Esophagus muscularis mucosa (tissue), 4 donors: Measurements from ENCODE around the gene ANKDD1A. TPM values are rescaled to one million over a fixed set of nuclear protein-coding genes. Genes with fewer than 3 reads are reported as not detected.

Source experiments
- DNase-seq: peaks from one replicate; pipeline ENCODE4 v3.0.0-alpha.2; 2017; ENCODE audit errors: extremely low spot score
- H3K27ac ChIP-seq, 4 donors: fragments of 200-600 bp; sonication (generic); replicated peaks in 1 of 4; 1 replicate in 3 of 4; 2 replicates in 1 of 4; pipeline ENCODE4 v1.5.1; 2016 to 2019; ENCODE audit warnings: mild to moderate bottlenecking in 1 of 4
- H3K27me3 ChIP-seq, 4 donors: fragments of 200-600 bp; sonication (generic); one replicate each; pipeline versions ENCODE4 v1.5.1 to v1.6.0; 2016 to 2019
- H3K36me3 ChIP-seq, 4 donors: fragments of 200-600 bp; sonication (generic); one replicate each; pipeline ENCODE4 v1.5.1; 2016 to 2019
- H3K4me1 ChIP-seq, 4 donors: fragments of 200-600 bp; sonication (generic); one replicate each; pipeline ENCODE4 v1.5.1; 2016 to 2019
- H3K4me3 ChIP-seq, 4 donors: fragments of 200-600 bp; sonication (generic); 1 replicate in 2 of 4; 2 replicates in 2 of 4; pipeline ENCODE4 v1.5.1; 2016 to 2019; ENCODE audit warnings: mild to moderate bottlenecking in 4 of 4, moderate library complexity in 1 of 4
- H3K9me3 ChIP-seq, 4 donors: fragments of 200-600 bp; sonication (generic); 1 replicate in 3 of 4; 2 replicates in 1 of 4; pipeline ENCODE4 v1.5.1; 2016 to 2019
- EP300 ChIP-seq: sonication (generic); formaldehyde crosslinking; IDR thresholded peaks from one replicate; pipeline ENCODE4 v1.6.1; 2017; ENCODE audit warnings: antibody characterized with exemption
- POLR2A ChIP-seq: fragments of 450-650 bp; IDR thresholded peaks from one replicate; pipeline ENCODE4 v1.6.1; 2017; ENCODE audit warnings: antibody characterized with exemption, moderate library complexity, mild to moderate bottlenecking, low read depth
- POLR2AphosphoS5 ChIP-seq, 2 donors: sonication (generic); formaldehyde crosslinking; IDR thresholded peaks; one replicate each; pipeline ENCODE4 v1.6.1; 2017; ENCODE audit warnings: antibody characterized with exemption in 2 of 2
- WGBS: methylation state at CpG from one replicate; pipeline ENCODE4 v1.1.5; 2018; 5-methylcytosine and 5-hydroxymethylcytosine counted together
- intact Hi-C: fragments of 100-400 bp; cut with DNase I; formaldehyde crosslinking; loops from one replicate; pipeline ENCODE4 v1.15.1; 2023
- total RNA-seq, 4 donors: library from RNA; depleted of rRNA; stranded (reverse); fragments of >200 nt; gene quantifications; one replicate each; pipeline versions ENCODE4 v1.1.0 to v1.2.1, GENCODE V29; 2016
- TF ChIP-seq, protein P1 (sequence below), 3 experiments: fragments of 200-600 bp in 2 of 3; fragments of 450-650 bp in 1 of 3; sonication (generic) in 2 of 3; IDR thresholded peaks; one replicate each; pipeline ENCODE4 v1.5.1; 2017 to 2019; ENCODE audit warnings: antibody characterized with exemption in 3 of 3, mild to moderate bottlenecking in 2 of 3, moderate library complexity in 1 of 3

Gene ANKDD1A
- total RNA-seq, 4 donors from 2014 or later, result 10.0 to 14.7 (median 11.0) TPM

- Histone ChIP-seq H3K27ac (peak overlapping the region; percentile 39 to 70 (median 59)), H3K4me1 (peaks cover 23 to 57% (median 53%) of the 10 kb centered on the region in 4 donors), H3K27me3 (no peaks in the 10 kb centered on the region), H3K36me3 (peaks cover under 1 to 14% (median 11%) of the 10 kb centered on the region in 4 donors), H3K9me3 (no peaks in the 10 kb centered on the region), H3K4me3 (no peak overlapping the region)
- no peak for DNase-seq
- 60% methylated on average over 4 of the region's 9 CpGs for WGBS
- intact Hi-C loops, result loop anchor here (5.0 to 10.0 kb wide), 2 partner anchors 42 to 161 kb away; partner anchors contain the start of genes MTFMT and PIF1
- no peak for TF ChIP-seq EP300
- no peak for TF ChIP-seq POLR2AphosphoS5 (IDR thresholded peaks at IDR 0.05)
- TF ChIP-seq, protein P1, sequence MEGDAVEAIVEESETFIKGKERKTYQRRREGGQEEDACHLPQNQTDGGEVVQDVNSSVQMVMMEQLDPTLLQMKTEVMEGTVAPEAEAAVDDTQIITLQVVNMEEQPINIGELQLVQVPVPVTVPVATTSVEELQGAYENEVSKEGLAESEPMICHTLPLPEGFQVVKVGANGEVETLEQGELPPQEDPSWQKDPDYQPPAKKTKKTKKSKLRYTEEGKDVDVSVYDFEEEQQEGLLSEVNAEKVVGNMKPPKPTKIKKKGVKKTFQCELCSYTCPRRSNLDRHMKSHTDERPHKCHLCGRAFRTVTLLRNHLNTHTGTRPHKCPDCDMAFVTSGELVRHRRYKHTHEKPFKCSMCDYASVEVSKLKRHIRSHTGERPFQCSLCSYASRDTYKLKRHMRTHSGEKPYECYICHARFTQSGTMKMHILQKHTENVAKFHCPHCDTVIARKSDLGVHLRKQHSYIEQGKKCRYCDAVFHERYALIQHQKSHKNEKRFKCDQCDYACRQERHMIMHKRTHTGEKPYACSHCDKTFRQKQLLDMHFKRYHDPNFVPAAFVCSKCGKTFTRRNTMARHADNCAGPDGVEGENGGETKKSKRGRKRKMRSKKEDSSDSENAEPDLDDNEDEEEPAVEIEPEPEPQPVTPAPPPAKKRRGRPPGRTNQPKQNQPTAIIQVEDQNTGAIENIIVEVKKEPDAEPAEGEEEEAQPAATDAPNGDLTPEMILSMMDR (IDR thresholded peaks at IDR 0.05), result no peak
- no peak for TF ChIP-seq POLR2A
Observed at GRCh38 chr15:64985366-64986033, 73.8 kb downstream of the ANKDD1A start.

- DNase-seq, result no peak
- Histone ChIP-seq H3K36me3 (peaks cover 0 to 9% (median 7%) of the 10 kb centered on the region in 4 donors), H3K27ac (peak overlapping the region in 1 of 4 donors; percentile 11), H3K4me1 (peaks cover 19 to 63% (median 48%) of the 10 kb centered on the region in 4 donors), H3K4me3 (no peak overlapping the region), H3K9me3 (no peaks in the 10 kb centered on the region), H3K27me3 (no peaks in the 10 kb centered on the region)
- intact Hi-C loops, result loop anchor here (5.0 to 10.0 kb wide), 2 partner anchors 40 to 162 kb away; partner anchors contain the start of genes MTFMT and PIF1
- 45% methylated on average over 3 of the region's 3 CpGs for WGBS
- TF ChIP-seq EP300, result no peak
- TF ChIP-seq, protein P1 (IDR thresholded peaks at IDR 0.05), result no peak
- TF ChIP-seq POLR2AphosphoS5 (IDR thresholded peaks at IDR 0.05), result no peak
- TF ChIP-seq POLR2A, result no peak
Observed at GRCh38 chr15:64987136-64987535, 75.4 kb downstream of the ANKDD1A start.

DNA sequence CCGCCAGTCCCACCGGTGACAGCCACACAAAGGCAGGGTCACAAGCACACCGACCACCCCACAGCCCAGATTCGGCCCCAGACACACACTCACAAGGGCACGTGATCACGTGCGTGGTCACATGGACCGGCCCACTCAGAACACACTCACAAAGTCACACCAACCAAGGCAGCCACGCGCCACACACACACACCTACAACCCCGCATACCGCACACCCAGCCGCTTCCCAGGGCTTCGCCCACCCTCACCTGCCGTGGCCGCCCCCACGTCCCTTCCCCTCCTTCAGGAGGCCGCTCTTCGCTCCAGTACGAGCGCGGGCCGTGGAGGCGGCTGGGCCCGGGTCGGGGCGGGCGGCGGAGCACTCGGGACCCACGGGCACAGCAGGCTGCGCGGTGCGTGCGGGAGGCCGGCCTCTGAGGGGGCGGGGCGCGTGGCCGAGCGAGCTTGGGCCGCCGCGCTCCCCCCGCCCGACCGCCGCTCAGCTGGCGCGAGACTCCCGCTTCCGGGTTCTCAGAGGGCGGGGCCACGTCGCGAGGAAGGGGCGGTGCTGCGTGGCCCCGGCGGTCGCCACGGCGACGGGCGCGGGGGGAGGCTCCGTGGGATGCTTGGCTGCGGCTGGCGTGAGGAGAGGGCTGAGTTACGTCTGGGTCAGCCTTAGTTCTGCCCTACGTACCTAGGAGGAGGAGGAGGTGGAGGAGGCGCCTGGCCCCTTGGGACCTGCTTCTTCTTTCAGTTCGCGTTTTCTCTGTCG is 77.9 kb downstream of the ANKDD1A start, which contains the start of gene SPG21:
Gene SPG21 (minus strand): TSS at position 499 of the 752 bp plus-strand sequence. CDS start 6,345 bp downstream, outside the sequence.
- no peaks in the 10 kb centered on the region for H3K36me3 ChIP-seq
- H3K27me3 ChIP-seq, result no peaks in the 10 kb centered on the region
- intact Hi-C loops, result loop anchor here (5.0 to 10.0 kb wide), 2 partner anchors 38 to 165 kb away; partner anchors contain the start of genes MTFMT and PIF1
- peak within 1 kb of the TSS; percentile 91 to 96 (median 96) for H3K27ac ChIP-seq
- H3K4me1 ChIP-seq, result peaks cover 19 to 51% (median 43%) of the 10 kb centered on the region in 4 donors
- WGBS, result 0% methylated on average over 16 of the region's 75 CpGs
- peak within 1 kb of the TSS; percentile 79 to 96 (median 92) for H3K4me3 ChIP-seq
- no peaks in the 10 kb centered on the region for H3K9me3 ChIP-seq
- TF ChIP-seq EP300 (no peak), POLR2AphosphoS5 (IDR thresholded peaks at IDR 0.05) (peak; percentile 89 to 93), POLR2A (peak; percentile 6)
- TF ChIP-seq, protein P1 (IDR thresholded peaks at IDR 0.05), result peak in 1 of 3 experiments; percentile 11
- peak; percentile 96 for DNase-seq

GRCh38 chr15:64990168-64990470 is 78.4 kb downstream of the ANKDD1A start:
- H3K9me3 ChIP-seq, result no peaks in the 10 kb centered on the region
- no peak for DNase-seq
- peak overlapping the region; percentile 91 to 96 (median 96) for H3K27ac ChIP-seq
- intact Hi-C loops, result no loop called here
- H3K4me3 ChIP-seq, result peak overlapping the region; percentile 79 to 96 (median 92)
- H3K4me1 ChIP-seq, result peaks cover 19 to 46% (median 38%) of the 10 kb centered on the region in 4 donors
- TF ChIP-seq POLR2A, result no peak
- no peak for TF ChIP-seq EP300
- TF ChIP-seq POLR2AphosphoS5 (IDR thresholded peaks at IDR 0.05), result no peak
- TF ChIP-seq, protein P1 (IDR thresholded peaks at IDR 0.05), result no peak
- H3K27me3 ChIP-seq, result no peaks in the 10 kb centered on the region
- no peaks in the 10 kb centered on the region for H3K36me3 ChIP-seq
- WGBS, result 2% methylated on average over 9 of the region's 9 CpGs
